GM12878 (cell line): ENCODE data around the gene UFSP2. TPM values are rescaled to one million over a fixed set of nuclear protein-coding genes. Genes with fewer than 3 reads are reported as not detected.

Source experiments
- ATAC-seq: fragments of 200-7000 bp; cut with Tn5 transposase; 3 replicates; pipeline ENCODE4 v1.9.1; 2020; ENCODE audit warnings: mild to moderate bottlenecking, moderate library complexity
- BruUV-seq: library from RNA; stranded (reverse); fragments of 400-500 nt; replicated peaks from 2 replicates; lab custom pipeline; 2021; lab: Mats Ljungman, UMichigan
- CTCF ChIA-PET: fragments of 300-600 bp; sonication (Branson Sonifier 250); formaldehyde crosslinking; extraction: SDS; loops from one replicate; lab custom pipeline; 2021; ENCODE audit warnings: inconsistent platforms; lab: Yijun Ruan, JAX
- POLR2A ChIA-PET: fragments of 350-600 bp; formaldehyde crosslinking; extraction: SDS; loops from one replicate; lab custom pipeline; 2021; ENCODE audit warnings: inconsistent platforms; lab: Charles Lee
- RAD21 ChIA-PET: fragments of 300-600 bp; sonication (Branson Sonifier 250); formaldehyde crosslinking; loops from one replicate; lab custom pipeline; 2023; ENCODE audit warnings: antibody characterized with exemption; ENCODE audit not compliant: unreplicated experiment; lab: Charles Lee
- SMC1A ChIA-PET: fragments of 300-600 bp; sonication (Branson Sonifier 250); formaldehyde crosslinking; loops from one replicate; lab custom pipeline; 2023; ENCODE audit not compliant: unreplicated experiment, uncharacterized antibody; lab: Charles Lee
- DNase-seq: peaks from one replicate; pipeline ENCODE4 v3.0.0-alpha.2; 2011; ENCODE audit warnings: low read depth, low spot score
- FAIRE-seq: peaks from 3 replicates; lab custom pipeline; 2011; peaks lifted over from hg19 to GRCh38; lab: Jason Lieb, UNC
- H2AFZ ChIP-seq: 2 replicates; pipeline ENCODE4 v1.6.0; 2011; ENCODE audit warnings: low read depth, low read length, control low read depth; ENCODE audit not compliant: control insufficient read depth
- H3K27ac ChIP-seq: 2 replicates; pipeline ENCODE4 v1.5.1; 2011; ENCODE audit warnings: control low read depth; ENCODE audit not compliant: control insufficient read depth, insufficient read depth
- H3K27me3 ChIP-seq, 2 experiments: replicated peaks in 1 of 2; 2 replicates each; pipeline versions ENCODE4 v1.6.0 to v1.6.1; 2011; ENCODE audit warnings: low read length in 1 of 2; ENCODE audit not compliant: control insufficient read depth in 2 of 2, insufficient read depth in 2 of 2
- H3K36me3 ChIP-seq, 2 experiments: 2 replicates each; pipeline ENCODE4 v1.5.1; 2011; ENCODE audit warnings: low read length in 1 of 2; ENCODE audit not compliant: control insufficient read depth in 2 of 2, insufficient read depth in 2 of 2
- H3K4me1 ChIP-seq: 2 replicates; pipeline ENCODE4 v1.6.1; 2011; ENCODE audit warnings: mild to moderate bottlenecking, low read length, moderate library complexity, mixed read lengths; ENCODE audit not compliant: control insufficient read depth, insufficient read depth
- H3K4me2 ChIP-seq: 2 replicates; pipeline ENCODE4 v1.6.0; 2011; ENCODE audit warnings: control low read depth; ENCODE audit not compliant: control insufficient read depth, insufficient read depth
- H3K4me3 ChIP-seq: fragments of 200-600 bp; sonication (generic); 2 replicates; pipeline ENCODE4 v1.5.1; 2016
- H3K79me2 ChIP-seq: 2 replicates; pipeline ENCODE4 v1.6.0; 2011; ENCODE audit warnings: low read length; ENCODE audit not compliant: control insufficient read depth, insufficient read depth
- H3K9ac ChIP-seq: 2 replicates; pipeline ENCODE4 v1.8.0; 2011; ENCODE audit warnings: low read length, control low read depth, mixed read lengths; ENCODE audit not compliant: control insufficient read depth, insufficient read depth
- H3K9me3 ChIP-seq: replicated peaks from 3 replicates; pipeline ENCODE4 v1.5.1; 2011; ENCODE audit warnings: mild to moderate bottlenecking, low read length; ENCODE audit not compliant: control insufficient read depth, insufficient read depth
- H4K20me1 ChIP-seq: 2 replicates; pipeline ENCODE4 v1.6.0; 2011; ENCODE audit not compliant: control insufficient read depth, insufficient read depth
- BRCA1 ChIP-seq: IDR thresholded peaks from 2 replicates; pipeline ENCODE4 v1.6.1; 2011; ENCODE audit warnings: low read depth, low read length, improper control_type of control experiment
- HDGF ChIP-seq: fragments of 450-650 bp; IDR thresholded peaks from 2 replicates; pipeline ENCODE4 v1.6.1; 2016; ENCODE audit warnings: antibody characterized with exemption
- NFIC ChIP-seq: IDR thresholded peaks from 2 replicates; pipeline ENCODE4 v1.6.1; 2012; ENCODE audit warnings: low read depth, mild to moderate bottlenecking, inconsistent platforms, low read length, moderate library complexity
- NR2C1 ChIP-seq: fragments of 450-650 bp; IDR thresholded peaks from 2 replicates; pipeline ENCODE4 v1.6.1; 2017; ENCODE audit warnings: antibody characterized with exemption, mild to moderate bottlenecking, moderate library complexity
- SPI1 ChIP-seq: IDR thresholded peaks from 2 replicates; pipeline ENCODE4 v1.6.1; 2011; ENCODE audit warnings: low read depth, mild to moderate bottlenecking, low read length, moderate library complexity, borderline replicate concordance; ENCODE audit not compliant: insufficient read depth
- WGBS: methylation state at CpG from one replicate; pipeline ENCODE4 v1.1.6; 2016; ENCODE audit warnings: low lambda C conversion rate; ENCODE audit not compliant: insufficient replicate concordance, insufficient coverage; ENCODE audit errors: missing lambda C conversion rate; 5-methylcytosine and 5-hydroxymethylcytosine counted together
- in situ Hi-C: fragments of 300-500 bp; cut with MboI; formaldehyde crosslinking; loops from 9 replicates; pipeline ENCODE4 v1.14.3; 2018; ENCODE audit warnings: mixed read lengths
- intact Hi-C: fragments of 100-400 bp; cut with micrococcal nuclease; formaldehyde crosslinking; loops from one replicate; pipeline ENCODE4 v1.14.2; 2022; ENCODE audit not compliant: unreplicated experiment
- polyA plus RNA-seq, 11 experiments: library from polyadenylated mRNA; depleted of rRNA in 4 of 11; unstranded in 6 of 11; stranded (reverse) in 5 of 11; fragments of >200 nt; fragmentation: Nextera tagmentation in 4 of 11; fragmentation: Illumina TruSeq in 1 of 11; extraction: Ambion mirVana in 4 of 11; extraction: Trizol in 1 of 11; gene quantifications; 1 replicate in 1 of 11; 2 replicates in 10 of 11; pipeline versions ENCODE4 v1.2.1 to v1.2.3, GENCODE V29; 2011 to 2016; ENCODE audit warnings: inconsistent platforms in 2 of 11, missing spikeins in 2 of 11, low read depth in 1 of 11
- total RNA-seq, 4 experiments: library from RNA; depleted of rRNA in 3 of 4; stranded (reverse); fragments of >200 nt in 3 of 4; fragmentation: Illumina TruSeq in 1 of 4; extraction: Trizol in 1 of 4; gene quantifications; 2 replicates each; pipeline versions ENCODE4 v1.2.1 to v1.2.3, GENCODE V29; 2013 to 2021
- TF ChIP-seq, protein P1 (sequence below): fragments of 450-650 bp; IDR thresholded peaks from 2 replicates; pipeline ENCODE4 v1.6.1; 2017; ENCODE audit warnings: antibody characterized with exemption, mild to moderate bottlenecking, moderate library complexity

UFSP2 gene
- total and polyA plus RNA-seq, 10 of the 15 experiments (the other 5 are each of a cell fraction or from before 2014, with no cell fraction given) = 25.4 to 53.1 (median 37.7) TPM

DNA sequence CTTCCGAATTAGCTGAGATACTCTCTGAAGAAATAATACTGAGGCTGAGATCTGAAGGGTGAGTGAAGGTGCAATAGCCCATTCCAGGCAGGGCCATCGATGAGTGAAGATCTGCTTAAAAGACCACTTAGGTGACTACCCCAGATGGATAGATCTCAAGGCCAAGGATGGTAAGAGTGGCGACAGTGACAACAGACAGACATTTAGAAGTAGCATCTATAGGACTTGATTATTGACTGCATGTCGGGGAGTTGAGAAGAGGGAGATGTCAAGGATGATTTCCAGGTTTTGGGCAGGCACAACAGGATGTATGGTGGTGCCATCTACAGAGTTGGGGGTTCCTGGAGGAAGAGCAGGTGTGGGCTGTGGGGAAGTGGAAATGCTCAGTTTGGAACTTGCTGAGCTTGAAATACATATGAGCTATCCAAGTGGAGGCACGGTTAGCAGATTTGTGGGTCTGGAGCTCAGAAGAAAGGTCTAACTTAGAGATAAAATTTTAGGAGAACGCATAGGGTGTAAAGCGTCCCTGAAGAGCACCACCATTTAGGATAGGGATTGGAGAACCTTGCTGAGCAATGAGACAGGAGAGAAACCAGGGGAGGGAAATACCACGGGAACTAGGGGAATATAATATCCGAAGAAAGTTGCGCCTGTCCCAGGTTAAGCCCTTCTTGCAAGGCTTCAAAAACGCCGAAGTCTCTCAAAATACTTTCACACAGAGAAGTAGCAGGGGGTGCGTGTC is 688 bp downstream of the UFSP2 start:
- peak overlapping the region; percentile 70 for H3K9ac ChIP-seq
- ChIA-PET SMC1A (interaction anchor here (0.6 to 3.5 kb wide), 17 partner anchors 10 to 691 kb away, joined by 3 to 25 read pairs (median 4); partner anchors contain the start of genes ANKRD37, CENPU and LRP2BP), CTCF (interaction anchor here (0.7 to 2.0 kb wide), 10 partner anchors 29 to 383 kb away, joined by 3 to 8 read pairs (median 4); partner anchors contain the start of gene LRP2BP), RAD21 (interaction anchor here (1.0 to 3.3 kb wide), 7 partner anchors 8 to 386 kb away, joined by 3 to 21 read pairs (median 5); partner anchors contain the start of genes ANKRD37 and LRP2BP)
- intact Hi-C loops (loop anchor here (2.0 kb wide), 1 partner anchor 28 kb away; the partner anchor contains the start of gene ANKRD37), in situ Hi-C loops (no loop called here)
- H3K27me3 ChIP-seq = no peaks in the 10 kb centered on the region
- H3K4me1 ChIP-seq = no peaks in the 10 kb centered on the region
- 18% methylated on average over 13 of the region's 13 CpGs for WGBS
- H3K4me3 ChIP-seq = peak overlapping the region; percentile 83
- peak overlapping the region; percentile 92 for H3K27ac ChIP-seq
- H3K36me3 ChIP-seq = peaks cover 0 to 6% of the 10 kb centered on the region in 2 experiments; a peak in 1 of 4 replicates
- H4K20me1 ChIP-seq = no peaks in the 10 kb centered on the region
- peak overlapping the region; percentile 99 for H2AFZ ChIP-seq
- FAIRE-seq (no peak), ATAC-seq (peak; percentile 28), DNase-seq (no peak)
- H3K9me3 ChIP-seq = no peaks in the 10 kb centered on the region
- H3K79me2 ChIP-seq = peaks cover 15% of the 10 kb centered on the region
- TSS peak; percentile 69 for BruUV-seq
- peak overlapping the region; percentile 73 for H3K4me2 ChIP-seq
- TF ChIP-seq NR2C1 (no peak), SPI1 (peak; percentile 27; the same call in 1 of the 2 replicates), NFIC (0 out of 2 replicates have a peak, but pooled peaks have one; percentile 2), BRCA1 (no peak), HDGF (0 out of 2 replicates have a peak, but pooled peaks have one; percentile 66)
- TF ChIP-seq, protein P1, sequence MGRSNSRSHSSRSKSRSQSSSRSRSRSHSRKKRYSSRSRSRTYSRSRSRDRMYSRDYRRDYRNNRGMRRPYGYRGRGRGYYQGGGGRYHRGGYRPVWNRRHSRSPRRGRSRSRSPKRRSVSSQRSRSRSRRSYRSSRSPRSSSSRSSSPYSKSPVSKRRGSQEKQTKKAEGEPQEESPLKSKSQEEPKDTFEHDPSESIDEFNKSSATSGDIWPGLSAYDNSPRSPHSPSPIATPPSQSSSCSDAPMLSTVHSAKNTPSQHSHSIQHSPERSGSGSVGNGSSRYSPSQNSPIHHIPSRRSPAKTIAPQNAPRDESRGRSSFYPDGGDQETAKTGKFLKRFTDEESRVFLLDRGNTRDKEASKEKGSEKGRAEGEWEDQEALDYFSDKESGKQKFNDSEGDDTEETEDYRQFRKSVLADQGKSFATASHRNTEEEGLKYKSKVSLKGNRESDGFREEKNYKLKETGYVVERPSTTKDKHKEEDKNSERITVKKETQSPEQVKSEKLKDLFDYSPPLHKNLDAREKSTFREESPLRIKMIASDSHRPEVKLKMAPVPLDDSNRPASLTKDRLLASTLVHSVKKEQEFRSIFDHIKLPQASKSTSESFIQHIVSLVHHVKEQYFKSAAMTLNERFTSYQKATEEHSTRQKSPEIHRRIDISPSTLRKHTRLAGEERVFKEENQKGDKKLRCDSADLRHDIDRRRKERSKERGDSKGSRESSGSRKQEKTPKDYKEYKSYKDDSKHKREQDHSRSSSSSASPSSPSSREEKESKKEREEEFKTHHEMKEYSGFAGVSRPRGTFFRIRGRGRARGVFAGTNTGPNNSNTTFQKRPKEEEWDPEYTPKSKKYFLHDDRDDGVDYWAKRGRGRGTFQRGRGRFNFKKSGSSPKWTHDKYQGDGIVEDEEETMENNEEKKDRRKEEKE = 0 out of 2 replicates have a peak, but pooled peaks have one; percentile 70
- TF ChIP-seq, all 136 proteins: peak for 4
- POLR2A ChIA-PET = interaction anchor here (0.5 to 4.0 kb wide), 10 partner anchors 18 to 255 kb away, joined by 3 to 37 read pairs (median 4); partner anchors contain the start of genes ANKRD37 and LRP2BP
